ENCODE results near the gene FMN2. TPM values are rescaled to one million over a fixed set of nuclear protein-coding genes. Genes with fewer than 3 reads are reported as not detected.

FMN2 gene
- total and polyA plus RNA-seq, 3 donors from 2014 or later: 3.8 to 8.3 (median 4.3) TPM

DNA sequence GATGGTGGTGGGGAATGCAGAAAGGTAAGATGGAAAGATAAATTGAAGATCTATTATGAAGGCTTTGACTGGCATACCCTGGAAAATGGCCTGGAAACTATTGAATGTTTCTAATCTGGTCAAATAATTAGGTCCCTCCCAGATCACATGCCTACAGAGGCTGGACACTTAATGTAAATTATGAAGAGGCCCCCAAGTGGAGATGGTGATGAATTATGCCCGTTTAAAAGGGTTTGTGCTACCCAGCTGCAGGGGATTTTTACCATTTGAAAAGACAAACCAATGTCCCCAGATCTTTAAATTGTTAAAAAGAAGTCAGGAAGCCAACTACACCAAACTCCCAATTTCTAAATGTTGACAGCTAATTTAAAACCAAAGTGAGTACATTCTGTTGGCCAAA lies 35.7 kb upstream of the FMN2 start:
- H3K4me1 ChIP-seq: no peaks in the 10 kb centered on the region
- H3K27ac ChIP-seq: no peak overlapping the region
- no peak for TF ChIP-seq POLR2A (IDR thresholded peaks at IDR 0.05)
- TF ChIP-seq, protein P1, sequence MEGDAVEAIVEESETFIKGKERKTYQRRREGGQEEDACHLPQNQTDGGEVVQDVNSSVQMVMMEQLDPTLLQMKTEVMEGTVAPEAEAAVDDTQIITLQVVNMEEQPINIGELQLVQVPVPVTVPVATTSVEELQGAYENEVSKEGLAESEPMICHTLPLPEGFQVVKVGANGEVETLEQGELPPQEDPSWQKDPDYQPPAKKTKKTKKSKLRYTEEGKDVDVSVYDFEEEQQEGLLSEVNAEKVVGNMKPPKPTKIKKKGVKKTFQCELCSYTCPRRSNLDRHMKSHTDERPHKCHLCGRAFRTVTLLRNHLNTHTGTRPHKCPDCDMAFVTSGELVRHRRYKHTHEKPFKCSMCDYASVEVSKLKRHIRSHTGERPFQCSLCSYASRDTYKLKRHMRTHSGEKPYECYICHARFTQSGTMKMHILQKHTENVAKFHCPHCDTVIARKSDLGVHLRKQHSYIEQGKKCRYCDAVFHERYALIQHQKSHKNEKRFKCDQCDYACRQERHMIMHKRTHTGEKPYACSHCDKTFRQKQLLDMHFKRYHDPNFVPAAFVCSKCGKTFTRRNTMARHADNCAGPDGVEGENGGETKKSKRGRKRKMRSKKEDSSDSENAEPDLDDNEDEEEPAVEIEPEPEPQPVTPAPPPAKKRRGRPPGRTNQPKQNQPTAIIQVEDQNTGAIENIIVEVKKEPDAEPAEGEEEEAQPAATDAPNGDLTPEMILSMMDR (IDR thresholded peaks at IDR 0.05): no peak
- no peaks in the 10 kb centered on the region for H3K36me3 ChIP-seq (ENCODE audit: low read depth, missing control alignments)
- DNase-seq: no peak
- H3K27me3 ChIP-seq: no peaks in the 10 kb centered on the region
- intact Hi-C loops (cut with DNase I; ENCODE audit: low total_unique reads): no loop called here
- H3K4me3 ChIP-seq: no peak overlapping the region
- H3K9me3 ChIP-seq: no peaks in the 10 kb centered on the region
- 63 to 84% methylated on average over 1 of the region's 1 CpG for WGBS, 2 donors

DNA sequence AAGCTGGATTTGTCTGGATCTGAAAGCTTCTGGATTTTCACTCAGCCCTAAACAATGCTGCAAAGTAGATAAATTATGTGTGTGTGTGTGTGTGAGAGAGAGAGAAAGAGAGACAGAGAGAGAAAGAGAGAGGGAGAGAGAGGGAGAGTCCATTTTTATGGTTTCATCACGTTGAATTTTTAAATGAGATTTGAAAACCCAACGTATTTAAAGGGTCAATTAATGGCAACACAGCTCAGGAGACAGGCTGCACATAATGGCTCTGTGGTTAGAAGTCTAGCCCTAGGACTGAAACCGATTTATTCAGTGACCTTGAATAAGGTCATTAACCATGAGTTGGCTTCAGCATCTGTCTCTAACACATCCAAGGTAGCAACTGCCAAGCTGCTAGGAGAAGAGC lies 35.3 kb upstream of the FMN2 start:
- intact Hi-C loops (cut with DNase I; ENCODE audit: low total_unique reads): no loop called here
- Histone ChIP-seq H3K4me1 (no peaks in the 10 kb centered on the region), H3K27me3 (no peaks in the 10 kb centered on the region), H3K4me3 (no peak overlapping the region), H3K36me3 (ENCODE audit: low read depth, missing control alignments) (no peaks in the 10 kb centered on the region), H3K9me3 (no peaks in the 10 kb centered on the region), H3K27ac (no peak overlapping the region)
- 32 to 35% methylated on average over 3 of the region's 3 CpGs for WGBS, 2 donors
- DNase-seq: no peak
- TF ChIP-seq POLR2A (IDR thresholded peaks at IDR 0.05): no peak
- TF ChIP-seq, protein P1 (IDR thresholded peaks at IDR 0.05): no peak

DNA sequence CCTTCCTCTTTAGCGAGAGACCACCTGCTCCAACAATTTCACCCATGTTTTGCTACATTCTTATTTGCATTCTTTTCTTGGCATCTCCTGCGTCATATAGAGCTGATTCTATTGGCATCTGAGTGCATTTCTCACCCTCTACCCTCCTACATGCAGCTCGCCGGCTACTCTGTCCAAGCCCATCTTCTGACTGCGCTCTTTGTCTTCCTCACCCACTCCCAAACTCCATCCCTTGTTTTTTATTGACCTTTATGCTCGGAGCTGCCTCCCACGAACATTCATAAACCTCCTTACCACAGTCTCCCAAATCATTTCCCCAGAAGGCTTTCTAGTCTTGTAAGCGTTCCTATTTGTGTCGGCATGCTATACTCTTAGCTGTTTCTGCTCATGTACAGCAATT lies 33.6 kb upstream of the FMN2 start:
- H3K4me3 ChIP-seq: no peak overlapping the region
- 60 to 72% methylated on average over 9 of the region's 9 CpGs for WGBS, 2 donors
- TF ChIP-seq POLR2A (IDR thresholded peaks at IDR 0.05): no peak
- TF ChIP-seq, protein P1 (IDR thresholded peaks at IDR 0.05): no peak

DNA sequence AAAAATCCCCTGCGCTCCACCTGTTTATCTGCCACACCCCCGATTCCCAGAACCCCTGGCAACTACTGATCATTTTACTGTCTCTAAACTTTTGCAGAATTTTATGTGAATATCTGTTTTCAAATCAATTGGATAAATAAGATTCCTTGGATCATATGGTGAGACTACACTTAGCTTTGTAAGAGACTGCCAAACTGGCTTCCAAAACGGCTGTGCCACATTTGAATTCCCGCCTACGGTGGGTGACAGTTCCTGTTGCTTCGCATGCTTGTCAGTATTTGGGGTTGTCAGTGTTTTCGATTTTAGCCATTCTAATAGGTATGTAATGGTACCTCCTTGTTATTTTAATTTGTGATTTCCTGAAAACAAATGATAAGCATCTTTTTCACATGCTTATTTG lies 22.7 kb upstream of the FMN2 start:
- Histone ChIP-seq H3K4me3 (no peak overlapping the region), H3K4me1 (no peaks in the 10 kb centered on the region), H3K9me3 (no peaks in the 10 kb centered on the region), H3K27me3 (no peaks in the 10 kb centered on the region), H3K36me3 (ENCODE audit: low read depth, missing control alignments) (no peaks in the 10 kb centered on the region), H3K27ac (no peak overlapping the region)
- DNase-seq: no peak
- intact Hi-C loops (cut with DNase I; ENCODE audit: low total_unique reads): no loop called here
- WGBS, 2 donors: 87 to 94% methylated on average over 7 of the region's 7 CpGs
- no peak for TF ChIP-seq POLR2A (IDR thresholded peaks at IDR 0.05)
- TF ChIP-seq, protein P1 (IDR thresholded peaks at IDR 0.05): no peak

More for the DNA sequence above, 33.6 kb upstream of the FMN2 start:
- H3K36me3 ChIP-seq (ENCODE audit: low read depth, missing control alignments): no peaks in the 10 kb centered on the region
- H3K9me3 ChIP-seq: no peaks in the 10 kb centered on the region
- H3K4me1 ChIP-seq: no peaks in the 10 kb centered on the region
- no peak overlapping the region for H3K27ac ChIP-seq
- H3K27me3 ChIP-seq: no peaks in the 10 kb centered on the region
- intact Hi-C loops (cut with DNase I; ENCODE audit: low total_unique reads): no loop called here
- DNase-seq: no peak

DNA sequence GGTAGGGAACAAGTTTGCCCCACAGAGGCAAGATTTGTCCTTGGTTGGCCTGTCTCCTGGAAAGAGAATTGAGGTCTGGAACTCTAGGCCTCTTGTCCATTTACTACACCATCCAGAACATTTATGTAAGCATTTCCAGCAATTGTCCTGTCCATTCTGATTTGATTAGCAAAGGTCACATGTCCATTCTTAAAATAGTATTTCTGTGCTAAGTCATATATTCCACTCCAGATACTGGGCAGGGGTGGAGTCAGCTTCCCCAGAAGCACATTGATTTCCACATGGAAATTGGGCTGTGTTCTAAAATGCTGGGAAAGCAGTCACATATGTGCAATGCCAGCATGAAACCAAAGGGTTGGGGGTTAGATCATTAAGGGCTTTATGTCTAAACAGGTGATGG lies 21.5 kb upstream of the FMN2 start:
- H3K4me3 ChIP-seq: no peak overlapping the region
- H3K4me1 ChIP-seq: no peaks in the 10 kb centered on the region
- H3K36me3 ChIP-seq (ENCODE audit: low read depth, missing control alignments): no peaks in the 10 kb centered on the region
- H3K27me3 ChIP-seq: no peaks in the 10 kb centered on the region
- DNase-seq: no peak
- intact Hi-C loops (cut with DNase I; ENCODE audit: low total_unique reads): no loop called here
- no peak overlapping the region for H3K27ac ChIP-seq
- TF ChIP-seq, protein P1 (IDR thresholded peaks at IDR 0.05): no peak
- no peak for TF ChIP-seq POLR2A (IDR thresholded peaks at IDR 0.05)
- H3K9me3 ChIP-seq: no peaks in the 10 kb centered on the region
